Stimulated activated CD4-positive, alpha-beta T cell treated with anti-CD3 and anti-CD28 coated beads, Interleukin-12 subunit alpha, Interleukin-12 subunit beta, amount 100 ng/mL, for 48 hours (primary cell): ENCODE results near the gene PARP12.

Source experiments
- DNase-seq, 3 donors: peaks; one replicate each; pipeline ENCODE4 v3.0.0-alpha.2; 2020; ENCODE audit warnings: low read depth in 2 of 3, low spot score in 1 of 3

Gene PARP12

DNA sequence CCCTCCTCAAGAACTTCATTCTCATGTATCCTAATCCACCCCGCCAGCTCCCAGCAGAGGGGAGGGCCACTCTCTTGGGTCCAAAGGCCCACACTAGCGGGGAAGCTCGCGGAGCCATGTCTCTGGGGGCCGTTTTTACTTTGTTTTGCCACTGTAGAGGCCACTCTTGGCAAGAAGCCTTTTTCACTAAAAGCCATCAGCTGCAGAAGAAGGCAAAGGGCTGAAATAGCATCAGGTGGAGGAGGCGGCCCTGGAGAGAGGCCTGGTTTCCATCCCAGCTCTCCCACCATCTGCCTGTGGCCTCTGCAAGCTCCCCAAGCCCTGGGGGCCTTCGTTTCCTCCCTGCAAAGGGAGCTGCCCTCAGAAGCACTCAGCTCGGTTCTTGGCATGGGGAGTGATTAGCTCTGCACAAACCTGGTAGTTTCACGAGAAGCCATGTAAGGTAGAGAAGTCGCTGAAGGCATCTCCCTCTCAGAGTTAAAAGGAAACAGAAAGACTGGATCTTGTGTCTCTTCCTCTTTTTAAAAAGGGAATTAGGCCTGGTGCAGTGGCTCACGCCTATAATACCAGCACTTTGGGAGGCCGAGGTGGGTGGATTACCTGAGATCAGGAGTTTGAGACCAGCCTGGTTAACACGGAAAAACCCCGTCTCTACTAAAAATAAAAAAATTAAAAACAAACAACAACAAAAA, 70.3 kb downstream of the PARP12 start:
- no peak for DNase-seq

DNA sequence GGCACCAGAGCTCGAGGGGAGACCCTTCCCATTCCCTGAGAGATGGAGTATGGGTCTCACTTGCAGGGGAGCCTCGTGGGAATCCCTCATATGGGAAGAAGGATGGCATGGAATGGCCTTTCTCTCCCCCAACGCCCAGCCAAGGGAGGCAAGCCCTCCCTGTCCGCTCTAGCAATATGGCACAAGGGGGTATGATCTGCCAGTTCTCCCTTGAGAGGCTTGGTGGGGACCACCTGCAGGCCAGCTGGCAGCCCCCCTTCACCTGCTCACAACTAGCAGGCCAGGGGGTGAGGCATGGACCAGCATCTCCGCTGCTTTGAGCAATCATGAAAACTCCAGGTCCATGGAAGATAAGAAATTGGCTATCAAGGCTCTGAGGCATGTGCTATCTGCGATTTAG, 70.8 kb downstream of the PARP12 start:
- no peak for DNase-seq

DNA sequence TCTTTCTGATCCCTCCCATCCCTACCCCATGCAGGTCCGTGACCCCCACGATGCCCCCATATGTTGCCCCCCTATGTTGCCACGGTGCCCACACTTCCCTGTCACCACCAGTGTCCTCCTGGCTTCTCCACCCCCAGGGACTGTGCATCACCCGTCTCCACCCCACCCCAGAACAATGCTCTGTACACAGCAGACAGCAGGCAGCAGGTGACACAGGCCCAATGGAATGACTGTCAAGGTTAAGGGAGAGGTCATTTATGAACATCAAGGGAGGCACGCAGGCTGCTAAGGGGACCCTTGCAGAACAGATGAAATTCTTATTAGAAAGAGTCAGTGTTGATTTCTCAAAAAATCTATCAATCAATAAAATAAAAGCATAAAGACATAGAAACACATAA, 71.5 kb downstream of the PARP12 start:
- no peak for DNase-seq

DNA sequence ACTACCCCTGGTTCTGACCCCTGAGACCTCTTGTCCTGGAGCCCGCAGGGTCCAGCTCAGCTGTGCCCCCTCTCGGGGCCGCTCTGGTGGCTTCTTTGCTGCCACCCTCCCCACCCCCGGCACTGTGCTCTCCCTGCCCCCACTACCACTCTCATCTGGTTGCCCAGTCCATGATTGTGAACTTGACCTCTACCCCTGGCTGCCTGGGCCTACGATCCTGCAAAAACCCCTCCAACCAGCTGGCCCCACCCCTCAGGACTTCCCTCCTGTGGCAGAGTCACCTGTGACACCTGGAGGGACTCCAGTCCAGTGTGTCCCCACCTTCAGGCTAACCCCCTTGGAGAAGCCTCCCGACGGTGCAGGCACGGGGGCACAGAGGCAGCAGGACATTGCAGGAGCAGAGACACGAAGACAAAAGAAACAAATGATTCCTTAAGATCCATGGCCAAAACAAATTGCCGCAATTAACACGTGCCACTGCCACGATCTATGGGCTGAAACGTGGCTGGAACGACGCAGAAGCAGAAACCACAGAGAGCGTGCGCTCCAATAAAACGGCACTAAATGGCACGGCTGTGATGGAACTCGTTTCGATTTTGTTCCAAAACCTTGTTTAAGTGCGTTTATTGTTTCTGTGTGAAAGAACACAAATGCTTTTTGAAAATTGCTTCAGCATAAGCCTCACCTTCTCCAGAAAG, 72.0 kb downstream of the PARP12 start:
- no peak for DNase-seq

DNA sequence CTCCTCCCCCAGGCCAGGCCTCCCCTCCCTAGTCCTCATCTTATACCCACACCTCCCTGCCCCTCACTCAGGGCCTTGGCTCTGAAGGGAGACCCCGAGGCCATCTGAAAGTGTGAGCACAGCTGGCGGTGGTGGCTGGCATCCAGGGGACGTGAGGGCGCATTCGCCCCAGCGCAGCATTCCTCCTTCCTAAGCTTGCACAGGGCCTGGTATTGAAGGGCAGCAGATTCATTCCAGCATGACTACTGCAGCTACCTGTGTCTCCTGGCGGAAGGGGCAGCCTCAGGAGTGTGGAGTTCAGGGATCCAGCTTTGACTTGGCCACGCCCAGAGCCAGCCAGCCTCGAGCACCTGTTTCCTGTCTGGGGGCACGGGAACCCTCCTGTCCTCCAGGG, 72.6 kb downstream of the PARP12 start:
- no peak for DNase-seq

DNA sequence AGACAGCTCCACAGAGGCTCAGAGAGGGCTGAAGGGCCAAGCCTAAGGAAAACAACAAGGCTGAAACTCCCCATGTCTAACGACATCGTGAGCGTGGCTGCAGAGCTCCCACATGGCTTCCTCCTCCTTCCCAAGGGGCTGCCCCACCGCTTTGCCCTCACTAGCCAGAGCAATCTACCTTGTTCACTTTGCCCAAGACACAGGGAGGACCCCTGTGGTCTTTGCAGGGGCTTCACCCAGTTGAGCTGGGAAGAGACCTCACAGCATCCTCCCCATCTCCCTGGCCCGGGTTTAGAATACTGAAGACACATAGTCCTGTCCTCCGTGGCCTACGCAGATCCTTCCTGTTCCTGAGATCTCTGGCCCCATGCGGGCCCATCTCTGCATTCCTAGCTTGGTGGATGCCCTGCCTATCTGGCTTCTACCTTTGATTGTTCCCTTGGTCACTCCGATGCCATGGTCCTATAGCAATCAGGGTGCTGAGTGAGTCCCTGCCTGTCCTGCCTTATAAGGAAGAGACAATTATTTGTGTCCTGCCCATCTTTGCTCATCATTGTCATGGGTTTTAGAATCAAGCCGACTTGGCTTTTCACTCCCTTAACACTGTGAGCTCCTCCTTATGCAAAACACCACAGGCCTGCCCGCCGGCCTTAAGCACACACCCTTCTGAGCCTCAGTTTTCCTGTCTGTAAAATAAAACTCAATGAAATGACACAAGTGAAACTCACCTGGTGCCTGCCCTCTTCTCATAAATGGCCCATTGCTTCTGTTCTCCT, 73.2 kb downstream of the PARP12 start:
- no peak for DNase-seq

DNA sequence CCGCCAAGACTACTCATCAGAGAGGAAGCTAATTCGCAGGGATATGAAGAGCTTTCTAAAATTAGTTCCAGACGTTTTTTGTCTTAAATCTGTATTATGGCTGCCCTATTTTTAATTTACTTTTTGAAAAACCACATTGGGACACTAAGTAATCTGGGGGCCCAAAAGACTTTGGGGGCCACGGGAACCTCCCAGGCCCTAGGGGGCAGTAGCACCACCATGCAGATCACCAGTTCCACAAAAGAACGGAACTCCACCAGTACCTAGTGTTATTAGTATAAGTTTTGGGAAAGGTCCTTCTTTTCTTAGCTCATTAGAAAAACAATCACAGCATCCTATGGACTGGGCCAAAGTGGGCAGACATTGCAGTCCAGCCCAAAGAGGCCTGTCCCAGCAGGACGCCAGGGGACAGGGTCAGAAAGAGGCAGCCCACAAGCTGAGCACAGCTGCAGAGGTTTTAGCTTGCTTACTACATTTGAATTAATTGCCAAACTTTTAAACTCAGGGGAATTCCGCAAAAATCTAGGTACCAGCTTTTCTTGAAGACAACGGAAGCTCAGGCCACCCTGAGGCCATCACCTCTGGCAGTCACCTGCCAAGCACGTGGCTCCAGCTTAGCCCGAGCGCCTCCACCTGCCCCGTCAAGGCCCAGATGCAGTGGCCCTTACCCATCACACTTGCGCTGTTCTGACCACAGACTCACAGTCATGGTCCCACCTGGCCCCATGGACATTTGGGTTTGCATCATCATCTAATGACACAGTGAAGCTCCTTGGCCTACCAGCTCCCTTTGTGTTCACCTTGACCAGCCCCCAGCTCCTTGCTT, 74.8 kb downstream of the PARP12 start:
- no peak for DNase-seq

DNA sequence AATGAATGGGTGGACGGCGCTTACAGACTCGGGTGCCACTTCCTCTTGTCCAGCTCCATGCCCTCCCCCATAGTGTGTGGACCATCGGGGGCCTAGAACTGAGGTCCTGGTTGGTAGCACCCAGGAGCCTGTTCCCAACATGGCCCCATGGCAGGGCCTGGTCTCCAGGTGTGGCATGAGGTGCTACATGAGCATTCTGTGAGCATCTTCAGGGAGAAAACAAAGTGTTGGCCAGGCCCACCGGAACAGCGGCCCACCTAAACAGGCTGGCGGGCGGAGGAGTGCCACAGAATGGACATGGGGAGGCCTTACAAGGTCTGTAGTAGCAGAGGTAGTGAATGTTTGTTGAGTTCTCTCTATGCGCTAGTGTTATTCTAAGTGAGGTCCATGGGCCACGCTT, 76.9 kb downstream of the PARP12 start:
- DNase-seq, result no peak

DNA sequence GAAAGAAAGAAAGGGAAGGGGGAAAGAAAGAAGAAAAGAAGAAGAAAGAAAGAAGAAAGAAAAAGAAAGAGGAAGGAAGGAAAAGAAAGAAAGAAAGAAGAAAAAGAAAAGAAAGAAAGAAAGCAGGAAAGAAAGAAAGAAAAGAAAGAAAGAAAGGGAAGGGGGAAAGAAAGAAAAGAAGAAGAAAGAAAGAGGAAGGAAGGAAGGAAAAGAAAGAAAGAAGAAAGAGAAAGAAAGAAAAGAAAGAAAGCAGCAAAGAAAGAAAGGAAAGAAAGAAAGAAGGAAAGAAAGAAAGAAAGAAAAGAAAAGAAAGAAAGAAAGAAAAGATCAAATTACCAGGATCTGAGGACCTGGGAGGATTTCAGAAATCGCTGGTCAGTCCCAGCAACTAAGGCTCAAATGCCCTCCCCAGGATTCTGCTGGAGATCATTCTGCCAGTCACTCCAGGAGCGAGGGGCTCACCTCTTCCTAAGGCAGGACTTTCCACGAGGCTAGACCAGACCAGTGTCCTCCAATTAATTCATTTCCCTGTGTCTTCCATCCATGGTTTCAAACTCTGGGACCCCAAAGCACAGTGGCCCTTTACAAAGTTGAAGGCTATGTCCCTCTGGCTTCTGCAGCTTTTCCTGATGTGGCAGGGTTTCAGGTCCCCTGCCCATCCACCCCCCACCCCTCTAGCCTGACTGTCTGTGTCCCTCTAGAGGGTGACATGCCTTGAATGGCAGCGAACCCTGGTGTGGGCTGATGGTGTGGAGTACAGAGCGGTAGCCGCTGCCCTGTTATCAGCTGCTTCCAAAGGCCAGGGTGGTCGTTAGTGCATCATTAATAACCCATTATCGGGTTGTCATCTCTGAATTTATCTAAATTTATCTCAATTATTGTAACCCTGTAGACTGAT, 77.9 kb downstream of the PARP12 start:
- no peak for DNase-seq

DNA sequence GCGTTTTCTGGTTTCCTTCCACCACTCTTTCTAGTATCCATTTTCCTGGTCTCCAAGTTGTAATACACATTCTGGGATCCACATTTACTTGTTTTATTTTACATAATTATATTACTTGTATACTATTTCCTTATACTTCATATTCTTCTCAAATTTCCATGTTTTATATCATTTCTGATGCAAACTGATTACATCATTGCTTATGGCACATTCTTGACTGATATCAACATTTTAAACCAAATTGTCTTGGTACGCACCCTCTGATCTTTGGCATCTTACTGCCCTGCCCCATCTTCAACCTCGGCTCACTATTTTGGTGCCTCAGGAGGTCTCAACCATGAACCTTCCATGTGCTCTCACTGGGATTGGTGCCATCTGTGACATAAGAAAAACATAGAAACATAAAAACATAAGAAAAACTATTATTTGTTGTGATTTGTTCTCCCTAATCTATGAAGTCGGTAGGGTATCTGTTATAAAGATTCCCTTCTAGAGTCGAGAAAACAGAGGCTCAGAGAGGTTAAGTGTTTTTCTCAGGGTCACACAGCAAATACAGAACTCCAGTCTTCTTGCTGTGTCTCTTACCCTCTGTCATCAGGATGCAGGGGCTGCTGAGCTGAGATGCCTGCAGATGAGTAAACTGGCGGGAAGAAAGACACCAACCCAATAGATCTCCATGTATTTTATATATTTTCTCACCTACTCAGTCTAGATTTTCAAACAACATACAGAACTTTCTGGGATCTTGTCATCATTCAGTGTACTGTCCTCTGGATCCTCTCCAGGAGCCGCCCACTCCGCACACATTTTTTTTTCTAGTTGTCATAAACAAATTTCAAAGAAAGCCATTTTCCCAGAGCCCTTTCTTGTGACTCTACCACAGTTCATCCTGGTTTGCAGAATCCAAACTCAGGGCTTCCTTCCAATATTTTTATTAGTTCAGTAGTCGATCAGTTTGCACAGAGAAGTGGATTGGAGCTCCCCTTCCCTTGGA, 79.5 kb downstream of the PARP12 start:
- DNase-seq, result no peak

DNA sequence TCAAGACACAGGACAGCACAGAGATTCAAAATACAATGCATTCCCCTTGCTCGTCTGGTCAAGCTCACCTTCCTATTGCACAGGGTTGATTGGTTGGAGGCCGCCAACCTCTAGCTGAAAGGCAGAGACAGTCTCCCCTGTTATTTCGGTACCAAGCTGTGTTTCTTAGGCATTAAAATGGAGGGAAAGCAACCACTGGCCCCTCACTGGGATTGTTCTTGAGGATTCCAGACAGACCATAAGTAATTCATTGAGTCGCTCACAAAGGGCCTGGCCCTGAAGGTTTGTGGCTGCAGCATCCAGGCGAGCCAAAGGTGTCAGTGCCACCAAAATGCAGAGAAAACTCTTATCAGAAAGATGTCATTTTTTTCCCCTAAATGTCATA, 81.2 kb downstream of the PARP12 start:
- no peak for DNase-seq

DNA sequence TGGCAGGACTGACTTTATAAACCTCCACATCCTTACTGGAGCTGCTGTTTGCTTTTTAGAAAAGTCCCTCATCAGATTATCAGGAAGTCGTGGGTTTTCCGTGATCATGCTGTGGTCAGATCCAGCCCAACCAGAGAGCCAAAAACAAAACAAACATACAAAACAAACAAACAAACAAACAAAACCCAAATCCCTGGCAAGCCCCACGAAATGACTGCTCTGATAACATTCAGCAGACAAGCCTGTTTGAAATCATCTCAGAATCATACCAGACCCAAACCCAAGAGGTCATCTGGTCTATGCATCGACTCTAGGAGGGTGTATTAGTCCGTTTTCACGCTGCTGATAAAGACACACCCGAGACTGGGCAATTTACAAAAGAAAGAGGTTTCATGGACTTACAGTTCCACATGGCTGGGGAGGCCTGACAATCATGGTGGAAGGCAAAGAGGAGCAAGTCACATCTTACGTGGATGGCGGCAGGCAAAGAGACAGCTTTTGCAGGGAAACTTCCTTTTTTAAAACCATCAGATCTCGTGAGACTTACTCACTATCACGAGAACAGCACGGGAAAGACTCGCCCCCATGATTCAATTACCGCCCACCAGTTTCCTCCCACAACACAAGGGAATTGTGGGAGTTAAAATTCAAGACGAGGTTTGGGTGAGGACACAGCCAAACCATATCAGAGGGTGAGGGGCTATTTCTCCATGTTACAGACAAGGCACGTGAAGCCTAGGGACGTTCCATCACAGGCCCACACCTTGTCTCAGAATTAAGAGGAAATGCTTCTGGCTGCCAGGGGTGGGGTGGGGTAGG, 85.7 kb downstream of the PARP12 start:
- no peak for DNase-seq

DNA sequence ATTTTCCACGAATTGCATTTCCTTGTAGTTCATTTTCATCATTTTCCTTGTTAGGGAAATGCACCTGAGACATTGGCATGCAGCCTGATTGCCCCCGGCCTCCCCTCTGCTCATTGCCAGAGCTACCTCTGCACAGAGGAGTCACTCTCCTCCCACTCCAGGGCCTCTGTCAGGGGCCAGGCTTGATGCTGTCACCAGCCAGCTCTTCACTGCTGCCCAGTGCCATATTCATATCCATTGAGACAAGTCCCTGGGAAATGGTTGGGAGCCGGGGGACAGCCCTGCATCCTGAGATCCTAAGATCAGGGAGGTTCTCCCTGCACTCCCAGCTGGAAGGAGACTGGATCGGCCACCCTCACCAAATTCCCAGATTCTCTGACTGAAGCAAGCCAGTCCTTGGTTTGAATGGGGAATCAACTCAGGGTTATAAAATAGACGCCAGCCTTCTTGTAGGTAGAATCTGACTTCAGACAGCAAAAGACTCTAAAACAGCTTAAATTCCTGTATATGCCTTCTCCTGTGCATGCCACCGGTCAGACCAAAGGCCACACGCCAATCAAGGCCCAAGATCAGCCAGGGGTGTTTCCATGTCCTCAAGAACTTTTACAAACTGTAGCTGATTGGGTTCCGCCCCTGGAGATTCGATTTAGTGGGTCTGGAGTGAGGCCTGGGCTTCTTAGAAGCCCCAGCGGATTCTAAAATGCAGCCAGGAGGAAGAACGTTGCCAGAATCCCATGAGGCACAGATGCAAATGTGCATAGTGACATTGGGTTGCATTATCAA, 86.5 kb downstream of the PARP12 start:
- DNase-seq, result no peak

DNA sequence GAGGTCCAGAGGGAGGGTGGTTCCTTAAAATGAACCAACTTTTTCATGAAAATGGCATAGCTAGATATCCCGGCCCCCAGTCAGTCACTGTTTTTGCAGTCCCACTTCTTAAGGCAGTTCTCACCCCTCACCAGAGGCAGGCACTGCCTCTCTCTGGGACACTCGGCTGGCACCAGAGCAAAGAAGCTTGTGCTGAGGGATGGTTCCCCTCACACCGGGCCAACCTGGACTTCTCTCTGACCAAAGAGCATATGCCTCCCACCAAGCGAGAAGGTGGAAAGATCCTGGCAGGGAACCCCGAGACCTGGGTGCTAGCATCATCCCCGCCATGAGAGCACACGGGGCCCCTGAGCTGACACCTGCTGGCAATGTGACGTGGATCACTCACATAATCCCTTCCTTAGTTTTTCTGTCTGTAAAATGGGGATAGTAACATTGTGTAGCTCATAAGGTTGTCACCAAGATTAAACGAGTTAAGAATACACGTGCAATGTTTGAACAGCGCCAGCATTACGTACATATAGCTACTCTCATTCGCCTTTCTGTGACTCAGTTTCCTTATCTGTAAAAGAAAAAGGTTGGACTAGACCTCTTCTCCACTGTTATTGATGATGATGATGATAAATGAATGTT, 88.5 kb downstream of the PARP12 start:
- DNase-seq, result no peak
